Esophagus squamous epithelium (tissue), 5 donors: ENCODE data around the gene ATP5PD. TPM values are rescaled to one million over a fixed set of nuclear protein-coding genes. Genes with fewer than 3 reads are reported as not detected.
A peak's percentile ranks its signal among the peaks of the same experiment; 100 is the strongest.

Source experiments
- DNase-seq: peaks from one replicate; lab custom pipeline; 2025; lab: John Stamatoyannopoulos, UW
- H3K27ac ChIP-seq, 4 donors: fragments of 200-600 bp; sonication (generic); one replicate each; pipeline ENCODE4 v1.5.1; 2016 to 2019; ENCODE audit warnings: mild to moderate bottlenecking in 1 of 4
- H3K27me3 ChIP-seq, 4 donors: fragments of 200-600 bp; sonication (generic); 1 replicate in 3 of 4; 2 replicates in 1 of 4; pipeline versions ENCODE4 v1.5.1 to v1.6.0; 2017 to 2021; ENCODE audit warnings: antibody characterized with exemption in 1 of 4
- H3K36me3 ChIP-seq, 3 donors: fragments of 200-600 bp; sonication (generic); one replicate each; pipeline ENCODE4 v1.5.1; 2016 to 2019
- H3K4me1 ChIP-seq, 3 donors: fragments of 200-600 bp; sonication (generic); one replicate each; pipeline ENCODE4 v1.5.1; 2017 to 2019
- H3K4me3 ChIP-seq, 4 donors: fragments of 200-600 bp; sonication (generic); 1 replicate in 3 of 4; 2 replicates in 1 of 4; pipeline ENCODE4 v1.5.1; 2016 to 2019; ENCODE audit warnings: mild to moderate bottlenecking in 2 of 4, moderate library complexity in 1 of 4
- H3K9me3 ChIP-seq, 3 donors: fragments of 200-600 bp; sonication (generic); one replicate each; pipeline ENCODE4 v1.5.1; 2016 to 2019
- POLR2A ChIP-seq, 4 donors: fragments of 450-650 bp; IDR thresholded peaks; one replicate each; pipeline ENCODE4 v1.6.1; 2017; ENCODE audit warnings: antibody characterized with exemption in 4 of 4, mild to moderate bottlenecking in 4 of 4, moderate library complexity in 3 of 4
- WGBS, 2 donors: methylation state at CpG; one replicate each; pipeline ENCODE4 v1.1.5; 2018; 5-methylcytosine and 5-hydroxymethylcytosine counted together
- intact Hi-C: fragments of 100-400 bp; cut with DNase I; formaldehyde crosslinking; loops from one replicate; pipeline ENCODE4 v1.15.0; 2022
- total RNA-seq, 4 donors: library from RNA; depleted of rRNA; stranded (reverse); fragments of >200 nt; gene quantifications; one replicate each; pipeline ENCODE4 v1.1.0, GENCODE V29; 2016
- TF ChIP-seq, protein P1 (sequence below), 6 experiments: fragments of 450-650 bp in 4 of 6; fragments of 200-600 bp in 2 of 6; sonication (generic) in 2 of 6; IDR thresholded peaks; one replicate each; pipeline ENCODE4 v1.5.1; 2016 to 2019; ENCODE audit warnings: antibody characterized with exemption in 6 of 6, mild to moderate bottlenecking in 4 of 6, moderate library complexity in 4 of 6
- donor health status: DM: yes; HTN: yes; CAD: no.

ATP5PD gene
- total RNA-seq, 4 donors from 2014 or later = 252 to 300 (median 277) TPM

DNA sequence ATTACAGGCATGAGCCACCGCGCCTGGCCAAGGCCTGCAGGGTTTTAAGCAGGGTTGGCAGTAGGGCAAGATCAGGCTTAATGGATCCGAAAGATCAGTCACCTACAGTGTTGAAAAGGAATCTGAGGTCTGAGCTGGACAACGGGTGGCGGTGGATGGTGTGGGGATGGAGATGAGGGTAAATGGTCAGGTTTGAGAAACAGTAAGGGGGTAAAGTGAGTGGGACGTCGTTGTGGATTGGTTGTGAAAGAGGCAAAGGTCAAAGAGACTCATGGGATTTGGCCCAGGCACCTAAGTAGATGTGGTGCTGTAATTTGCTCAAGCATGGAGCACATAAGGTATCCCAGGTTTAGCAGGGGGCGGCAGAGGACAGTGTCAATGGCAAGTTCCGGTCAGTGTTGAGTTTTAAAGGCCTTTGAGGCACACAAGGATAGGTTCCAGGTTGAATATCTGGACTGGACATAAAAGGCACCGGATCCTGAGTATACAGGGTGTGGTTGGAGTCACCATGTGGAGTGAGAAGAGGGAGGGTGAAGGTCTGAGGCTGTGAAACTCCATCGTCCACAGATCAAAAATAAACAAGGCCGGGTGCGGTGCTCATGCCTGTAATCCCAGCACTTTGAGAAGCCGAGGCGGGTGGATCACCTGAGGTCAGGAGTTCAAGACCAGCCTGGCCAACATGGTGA lies 39.9 kb upstream of the ATP5PD start:
- H3K36me3 ChIP-seq = no peaks in the 10 kb centered on the region
- peak overlapping the region; percentile 92 to 94 (median 92) for H3K27ac ChIP-seq
- intact Hi-C loops = no loop called here
- no peak for TF ChIP-seq POLR2A (IDR thresholded peaks at IDR 0.05)
- TF ChIP-seq, protein P1, sequence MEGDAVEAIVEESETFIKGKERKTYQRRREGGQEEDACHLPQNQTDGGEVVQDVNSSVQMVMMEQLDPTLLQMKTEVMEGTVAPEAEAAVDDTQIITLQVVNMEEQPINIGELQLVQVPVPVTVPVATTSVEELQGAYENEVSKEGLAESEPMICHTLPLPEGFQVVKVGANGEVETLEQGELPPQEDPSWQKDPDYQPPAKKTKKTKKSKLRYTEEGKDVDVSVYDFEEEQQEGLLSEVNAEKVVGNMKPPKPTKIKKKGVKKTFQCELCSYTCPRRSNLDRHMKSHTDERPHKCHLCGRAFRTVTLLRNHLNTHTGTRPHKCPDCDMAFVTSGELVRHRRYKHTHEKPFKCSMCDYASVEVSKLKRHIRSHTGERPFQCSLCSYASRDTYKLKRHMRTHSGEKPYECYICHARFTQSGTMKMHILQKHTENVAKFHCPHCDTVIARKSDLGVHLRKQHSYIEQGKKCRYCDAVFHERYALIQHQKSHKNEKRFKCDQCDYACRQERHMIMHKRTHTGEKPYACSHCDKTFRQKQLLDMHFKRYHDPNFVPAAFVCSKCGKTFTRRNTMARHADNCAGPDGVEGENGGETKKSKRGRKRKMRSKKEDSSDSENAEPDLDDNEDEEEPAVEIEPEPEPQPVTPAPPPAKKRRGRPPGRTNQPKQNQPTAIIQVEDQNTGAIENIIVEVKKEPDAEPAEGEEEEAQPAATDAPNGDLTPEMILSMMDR (IDR thresholded peaks at IDR 0.05) = no peak
- 62 to 73% methylated on average over 14 to 15 of the region's 15 CpGs for WGBS, 2 donors
- no peak for DNase-seq
- H3K9me3 ChIP-seq = no peaks in the 10 kb centered on the region
- H3K27me3 ChIP-seq = no peaks in the 10 kb centered on the region
- H3K4me1 ChIP-seq = peaks cover 37 to 74% (median 42%) of the 10 kb centered on the region in 3 donors
- H3K4me3 ChIP-seq = peak overlapping the region in 1 of 4 donors; percentile 71

DNA sequence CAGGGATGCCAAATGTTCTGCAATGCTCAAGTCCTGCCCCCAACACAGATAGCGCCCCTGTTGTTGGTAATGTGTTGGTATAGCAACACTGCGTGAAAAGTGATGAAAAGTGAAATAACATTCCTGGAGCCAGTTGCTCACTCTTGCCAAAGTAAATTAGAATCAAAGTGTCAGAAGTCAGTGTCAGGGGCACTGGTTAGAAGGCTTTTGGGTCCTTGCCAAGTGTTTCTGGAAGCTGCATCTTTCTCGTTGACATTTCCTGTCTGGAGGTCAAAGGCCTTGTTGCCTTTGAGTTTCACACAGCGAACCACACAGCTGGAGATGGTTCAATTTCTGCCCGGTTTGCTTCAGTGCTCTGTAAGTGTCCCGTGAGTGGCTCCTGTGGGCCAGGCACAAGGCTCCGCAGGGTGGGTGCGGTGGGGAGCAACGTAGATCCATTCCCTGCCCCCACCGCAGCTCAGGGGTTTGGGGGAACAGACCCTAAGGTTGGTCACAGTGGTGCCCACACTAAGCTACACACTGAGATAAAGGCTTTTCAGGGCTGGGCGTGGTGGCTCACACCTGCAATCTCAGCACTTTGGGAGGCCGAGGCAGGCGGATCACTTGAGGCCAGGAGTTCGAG lies 37.4 kb upstream of the ATP5PD start:
- Histone ChIP-seq H3K36me3 (no peaks in the 10 kb centered on the region), H3K4me3 (no peak overlapping the region), H3K4me1 (peaks cover 23 to 60% (median 24%) of the 10 kb centered on the region in 3 donors), H3K27me3 (no peaks in the 10 kb centered on the region), H3K27ac (no peak overlapping the region), H3K9me3 (no peaks in the 10 kb centered on the region)
- DNase-seq = no peak
- TF ChIP-seq, protein P1 (IDR thresholded peaks at IDR 0.05) = no peak
- no peak for TF ChIP-seq POLR2A (IDR thresholded peaks at IDR 0.05)
- WGBS, 2 donors = 46 to 61% methylated on average over 7 to 8 of the region's 14 CpGs
- intact Hi-C loops = no loop called here

DNA sequence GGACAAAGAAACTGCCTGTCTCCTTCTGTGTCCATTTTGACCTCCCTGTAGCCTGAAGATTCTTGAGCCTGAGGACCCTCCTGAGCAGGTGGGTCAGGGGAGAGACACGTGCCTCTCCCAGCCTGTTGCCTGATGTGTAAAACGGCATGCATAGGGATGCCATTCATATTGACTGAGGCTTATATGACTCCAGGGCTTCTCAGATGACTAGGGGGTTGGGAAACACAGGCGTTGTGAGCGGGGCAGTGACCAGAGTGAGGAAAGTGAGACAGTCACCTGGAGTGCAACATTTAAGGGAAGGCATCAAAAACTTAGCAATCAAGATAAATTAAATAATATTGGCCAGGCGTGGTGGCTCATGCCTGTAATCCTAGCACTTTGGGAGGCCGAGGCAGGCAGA lies 35.9 kb upstream of the ATP5PD start:
- H3K36me3 ChIP-seq = no peaks in the 10 kb centered on the region
- intact Hi-C loops = no loop called here
- H3K4me1 ChIP-seq = peaks cover 18 to 60% (median 29%) of the 10 kb centered on the region in 3 donors
- 74 to 88% methylated on average over 5 to 6 of the region's 6 CpGs for WGBS, 2 donors
- H3K27ac ChIP-seq = no peak overlapping the region
- DNase-seq = no peak
- no peaks in the 10 kb centered on the region for H3K9me3 ChIP-seq
- H3K27me3 ChIP-seq = no peaks in the 10 kb centered on the region
- no peak overlapping the region for H3K4me3 ChIP-seq
- TF ChIP-seq, protein P1 (IDR thresholded peaks at IDR 0.05) = no peak
- TF ChIP-seq POLR2A (IDR thresholded peaks at IDR 0.05) = no peak

DNA sequence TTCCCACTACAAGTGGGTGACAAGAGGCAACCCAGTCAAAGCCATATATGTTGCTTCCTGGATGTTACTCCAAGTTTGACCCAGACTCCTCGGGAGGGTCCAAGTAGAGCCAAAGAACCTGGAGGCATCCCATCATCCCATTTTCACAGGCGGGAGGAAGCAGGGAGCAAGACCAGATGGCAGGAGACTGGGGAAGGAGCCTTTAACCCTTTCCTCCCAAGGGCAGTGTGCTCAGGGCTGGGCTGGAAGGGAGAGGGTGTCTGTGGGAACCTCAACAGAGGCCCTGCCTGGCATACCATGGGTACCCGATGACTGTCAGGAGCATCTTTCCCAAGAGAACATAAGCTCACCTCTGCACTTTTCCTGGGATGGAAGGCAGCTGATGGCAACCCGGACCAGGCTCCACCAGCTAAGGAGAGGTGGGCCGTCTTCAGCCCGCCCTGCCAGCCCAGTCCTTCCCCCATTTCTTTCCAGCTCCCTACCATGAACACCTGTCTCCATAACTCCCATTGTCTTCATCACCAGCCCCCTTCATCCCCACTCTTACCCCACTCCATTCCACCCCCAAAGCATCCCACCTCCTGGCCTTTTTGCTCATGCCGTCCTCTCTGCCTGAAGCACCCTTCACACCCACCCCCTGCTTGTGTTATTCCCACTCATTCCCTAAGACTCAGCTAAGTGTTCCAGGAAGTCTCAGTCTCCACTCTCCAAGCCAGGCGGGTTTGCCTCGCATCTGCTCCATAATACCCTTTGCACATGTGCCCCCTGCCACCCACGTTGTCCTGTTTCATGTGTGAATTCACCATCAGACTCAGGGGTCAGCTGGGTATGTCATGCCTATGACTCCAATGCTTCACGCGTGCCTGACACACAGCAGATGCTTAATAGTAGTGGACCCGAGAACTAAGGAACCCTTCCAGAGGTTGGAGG lies 35.1 kb upstream of the ATP5PD start:
- no peak for TF ChIP-seq POLR2A (IDR thresholded peaks at IDR 0.05)
- TF ChIP-seq, protein P1 (IDR thresholded peaks at IDR 0.05) = no peak
- peaks cover 17 to 60% (median 31%) of the 10 kb centered on the region in 3 donors for H3K4me1 ChIP-seq
- WGBS, 2 donors = 85 to 87% methylated on average over 11 of the region's 13 CpGs
- no peaks in the 10 kb centered on the region for H3K27me3 ChIP-seq
- no peak overlapping the region for H3K27ac ChIP-seq
- H3K9me3 ChIP-seq = no peaks in the 10 kb centered on the region
- DNase-seq = no peak
- H3K4me3 ChIP-seq = no peak overlapping the region
- intact Hi-C loops = no loop called here
- no peaks in the 10 kb centered on the region for H3K36me3 ChIP-seq
